Breast epithelium (tissue), 4 donors: Measurements from ENCODE around the gene MEPE. TPM values are rescaled to one million over a fixed set of nuclear protein-coding genes. Genes with fewer than 3 reads are reported as not detected.

ENCODE experiments used
- DNase-seq, 2 donors: peaks; one replicate each; pipeline ENCODE4 v3.0.0-alpha.2; 2019; ENCODE audit warnings: low spot score in 2 of 2
- H3K27ac ChIP-seq, 2 donors: fragments of 200-600 bp; sonication (generic) in 1 of 2; one replicate each; pipeline ENCODE4 v1.5.1; 2016 to 2019; ENCODE audit warnings: mild to moderate bottlenecking in 1 of 2
- H3K27me3 ChIP-seq, 2 donors: fragments of 200-600 bp; sonication (generic) in 1 of 2; one replicate each; pipeline versions ENCODE4 v1.5.1 to v1.6.0; 2017 to 2019; ENCODE audit warnings: control low read depth in 1 of 2, mild to moderate bottlenecking in 1 of 2
- H3K36me3 ChIP-seq: fragments of 200-600 bp; one replicate; pipeline ENCODE4 v1.5.1; 2019
- H3K4me1 ChIP-seq, 2 donors: fragments of 200-600 bp; sonication (generic); one replicate each; pipeline ENCODE4 v1.5.1; 2016 to 2019; ENCODE audit warnings: control low read depth in 1 of 2
- H3K4me3 ChIP-seq, 3 donors: fragments of 200-600 bp; sonication (generic); 1 replicate in 2 of 3; 2 replicates in 1 of 3; pipeline ENCODE4 v1.5.1; 2016 to 2019; ENCODE audit warnings: mild to moderate bottlenecking in 3 of 3, moderate library complexity in 2 of 3
- H3K9me3 ChIP-seq, 2 donors: fragments of 200-600 bp; sonication (generic) in 1 of 2; one replicate each; pipeline ENCODE4 v1.5.1; 2016 to 2019; ENCODE audit warnings: control low read depth in 1 of 2
- CTCF ChIP-seq, 3 donors: fragments of 450-650 bp; IDR thresholded peaks; one replicate each; pipeline ENCODE4 v1.5.1; 2016 to 2017; ENCODE audit warnings: antibody characterized with exemption in 3 of 3, mild to moderate bottlenecking in 3 of 3, moderate library complexity in 3 of 3
- POLR2A ChIP-seq: fragments of 450-650 bp; IDR thresholded peaks from one replicate; pipeline ENCODE4 v1.6.1; 2016; ENCODE audit warnings: antibody characterized with exemption, mild to moderate bottlenecking, moderate library complexity
- POLR2AphosphoS5 ChIP-seq, 3 donors: sonication (generic); formaldehyde crosslinking; IDR thresholded peaks; one replicate each; pipeline ENCODE4 v1.6.1; 2017; ENCODE audit warnings: antibody characterized with exemption in 3 of 3
- intact Hi-C: fragments of 100-400 bp; cut with DNase I; formaldehyde crosslinking; loops from one replicate; pipeline ENCODE4 v1.15.1; 2023; ENCODE audit warnings: low total_unique reads
- total RNA-seq, 3 donors: library from RNA; depleted of rRNA; stranded (reverse); fragments of >200 nt; gene quantifications; one replicate each; pipeline ENCODE4 v1.1.0, GENCODE V29; 2016

The MEPE gene
- total RNA-seq, 3 donors from 2014 or later: not detected

GRCh38 chr4:87803421-87803820 is 29.3 kb upstream of the MEPE start:
- Histone ChIP-seq H3K36me3 (no peaks in the 10 kb centered on the region), H3K4me1 (peaks cover 0 to 5% of the 10 kb centered on the region in 2 donors), H3K4me3 (no peak overlapping the region), H3K27me3 (no peaks in the 10 kb centered on the region), H3K27ac (no peak overlapping the region), H3K9me3 (no peaks in the 10 kb centered on the region)
- TF ChIP-seq POLR2AphosphoS5 (IDR thresholded peaks at IDR 0.05) (no peak), POLR2A (no peak), CTCF (IDR thresholded peaks at IDR 0.05) (no peak)
- intact Hi-C loops: loop anchor here (2.0 kb wide), 1 partner anchor 41 kb away; no protein-coding TSS in a partner anchor
- no peak for DNase-seq

GRCh38 chr4:87804871-87805270 is 27.9 kb upstream of the MEPE start:
- intact Hi-C loops: no loop called here
- no peaks in the 10 kb centered on the region for H3K36me3 ChIP-seq

DNA sequence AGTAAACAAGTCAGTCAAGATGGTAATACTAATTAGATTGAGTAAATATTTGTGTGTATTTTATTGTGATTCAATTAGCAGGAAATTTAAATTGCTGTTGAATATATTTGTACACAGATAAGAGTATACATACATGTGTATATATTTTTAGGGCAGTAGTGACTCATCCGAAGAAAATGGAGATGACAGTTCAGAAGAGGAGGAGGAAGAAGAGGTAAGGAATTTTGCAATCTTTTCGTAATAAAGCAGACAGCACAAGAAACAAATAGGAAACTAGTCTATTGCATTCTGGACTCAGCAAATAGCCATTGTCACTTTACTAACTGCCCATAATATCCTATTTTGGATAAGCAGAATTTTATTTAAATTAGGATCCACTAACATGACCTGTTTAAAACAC is 26.8 kb upstream of the MEPE start:
- DNase-seq: no peak
- TF ChIP-seq POLR2A (no peak), CTCF (IDR thresholded peaks at IDR 0.05) (no peak), POLR2AphosphoS5 (IDR thresholded peaks at IDR 0.05) (no peak)
- intact Hi-C loops: no loop called here
- Histone ChIP-seq H3K4me3 (no peak overlapping the region), H3K36me3 (no peaks in the 10 kb centered on the region), H3K27me3 (no peaks in the 10 kb centered on the region), H3K9me3 (no peaks in the 10 kb centered on the region), H3K27ac (no peak overlapping the region), H3K4me1 (peaks cover 0 to 5% of the 10 kb centered on the region in 2 donors)

More at GRCh38 chr4:87804871-87805270, 27.9 kb upstream of the MEPE start:
- no peak for TF ChIP-seq POLR2A
- no peak for TF ChIP-seq CTCF (IDR thresholded peaks at IDR 0.05)
- no peak for TF ChIP-seq POLR2AphosphoS5 (IDR thresholded peaks at IDR 0.05)
- no peak for DNase-seq
- no peak overlapping the region for H3K27ac ChIP-seq
- H3K4me1 ChIP-seq: peaks cover 0 to 5% of the 10 kb centered on the region in 2 donors
- H3K27me3 ChIP-seq: no peaks in the 10 kb centered on the region
- H3K4me3 ChIP-seq: no peak overlapping the region
- no peaks in the 10 kb centered on the region for H3K9me3 ChIP-seq

DNA sequence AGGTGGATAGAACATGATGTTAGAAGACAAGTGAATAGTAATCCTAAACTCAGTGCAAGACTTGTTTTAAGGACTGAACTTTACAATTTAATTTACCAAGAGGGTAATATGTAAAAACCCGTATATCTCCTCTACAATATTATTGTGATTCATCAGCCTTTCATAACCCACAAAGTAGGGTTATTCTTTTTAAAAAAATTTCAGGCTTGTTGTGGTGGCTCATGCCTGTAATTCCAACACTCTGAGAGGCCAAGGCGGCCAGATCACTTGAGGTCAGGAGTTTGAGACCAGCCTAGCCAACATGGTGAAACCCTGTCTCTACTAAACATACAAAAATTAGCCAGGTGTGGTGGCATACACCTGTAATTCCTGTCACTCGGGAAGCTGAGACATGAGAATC is 26.2 kb upstream of the MEPE start:
- H3K36me3 ChIP-seq: no peaks in the 10 kb centered on the region
- H3K4me3 ChIP-seq: no peak overlapping the region
- H3K27ac ChIP-seq: no peak overlapping the region
- DNase-seq: no peak
- no peaks in the 10 kb centered on the region for H3K9me3 ChIP-seq
- peaks cover 0 to 5% of the 10 kb centered on the region in 2 donors for H3K4me1 ChIP-seq
- no peak for TF ChIP-seq CTCF (IDR thresholded peaks at IDR 0.05)
- TF ChIP-seq POLR2AphosphoS5 (IDR thresholded peaks at IDR 0.05): no peak
- TF ChIP-seq POLR2A: no peak
- H3K27me3 ChIP-seq: no peaks in the 10 kb centered on the region
- intact Hi-C loops: no loop called here

DNA sequence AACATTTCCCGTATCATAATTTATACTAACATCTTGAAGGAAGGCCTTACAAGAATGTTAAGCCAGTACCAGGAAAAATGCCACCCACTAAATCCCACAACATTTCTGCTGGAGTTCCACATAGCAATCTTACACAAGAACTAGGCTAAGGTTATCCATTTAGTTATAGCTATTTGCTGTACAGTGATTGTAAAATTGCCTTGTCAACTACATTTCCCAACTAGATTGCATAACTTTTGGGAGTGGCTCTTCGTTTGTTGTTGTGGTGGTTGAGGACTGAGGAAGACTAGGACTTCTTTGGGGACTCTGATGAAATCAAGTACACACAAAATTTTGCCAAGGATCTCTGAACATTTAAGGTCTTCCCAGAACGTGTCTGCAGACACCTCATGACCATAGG is 25.4 kb upstream of the MEPE start:
- no peaks in the 10 kb centered on the region for H3K36me3 ChIP-seq
- H3K4me1 ChIP-seq: peaks cover 0 to 5% of the 10 kb centered on the region in 2 donors
- no peaks in the 10 kb centered on the region for H3K9me3 ChIP-seq
- intact Hi-C loops: no loop called here
- TF ChIP-seq POLR2AphosphoS5 (IDR thresholded peaks at IDR 0.05) (no peak), CTCF (IDR thresholded peaks at IDR 0.05) (no peak), POLR2A (no peak)
- no peak overlapping the region for H3K27ac ChIP-seq
- DNase-seq: no peak
- H3K4me3 ChIP-seq: no peak overlapping the region
- no peaks in the 10 kb centered on the region for H3K27me3 ChIP-seq
